NCI-H82 (cell line): ENCODE results near the gene CCDC17.
"Not testable (repeated sequence)": the region's sequence is repeated elsewhere in the genome, so short reads cannot be mapped to it uniquely, and the experiment has no call there.

Experiments used
- DNase-seq: peaks from one replicate; lab custom pipeline; 2025; lab: John Stamatoyannopoulos, UW

The CCDC17 gene

GRCh38 chr1:45621895-45622523 is 1.8 kb downstream of the CCDC17 start:
- no peak for DNase-seq

GRCh38 chr1:45621501-45621836 is 2.4 kb downstream of the CCDC17 start:
- no peak for DNase-seq

GRCh38 chr1:45620588-45621500 is 3.0 kb downstream of the CCDC17 start:
- DNase-seq, result no peak

GRCh38 chr1:45619149-45619921 is 4.5 kb downstream of the CCDC17 start:
- peak; percentile 39 for DNase-seq

GRCh38 chr1:45617618-45618017 is 6.2 kb downstream of the CCDC17 start:
- DNase-seq, result no peak

DNA sequence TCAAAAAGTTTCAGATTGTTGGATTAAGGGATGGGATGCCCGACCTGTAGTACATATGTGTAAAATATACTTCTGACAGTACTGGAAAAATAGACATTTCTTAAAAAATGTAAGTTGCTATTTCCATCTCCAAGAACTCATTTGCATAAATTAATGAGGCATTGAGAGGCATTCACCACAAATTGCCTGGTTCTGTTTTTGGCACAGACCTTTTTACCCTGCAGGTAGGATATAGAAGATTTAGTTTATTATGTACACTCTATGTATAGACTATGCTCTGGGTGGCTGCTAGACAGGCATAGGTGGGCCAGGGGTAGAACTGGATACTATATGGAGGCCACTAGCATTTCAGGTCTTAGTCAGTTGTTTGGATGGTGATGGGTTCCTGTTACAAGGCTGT is 8.0 kb downstream of the CCDC17 start:
- DNase-seq, result no peak

DNA sequence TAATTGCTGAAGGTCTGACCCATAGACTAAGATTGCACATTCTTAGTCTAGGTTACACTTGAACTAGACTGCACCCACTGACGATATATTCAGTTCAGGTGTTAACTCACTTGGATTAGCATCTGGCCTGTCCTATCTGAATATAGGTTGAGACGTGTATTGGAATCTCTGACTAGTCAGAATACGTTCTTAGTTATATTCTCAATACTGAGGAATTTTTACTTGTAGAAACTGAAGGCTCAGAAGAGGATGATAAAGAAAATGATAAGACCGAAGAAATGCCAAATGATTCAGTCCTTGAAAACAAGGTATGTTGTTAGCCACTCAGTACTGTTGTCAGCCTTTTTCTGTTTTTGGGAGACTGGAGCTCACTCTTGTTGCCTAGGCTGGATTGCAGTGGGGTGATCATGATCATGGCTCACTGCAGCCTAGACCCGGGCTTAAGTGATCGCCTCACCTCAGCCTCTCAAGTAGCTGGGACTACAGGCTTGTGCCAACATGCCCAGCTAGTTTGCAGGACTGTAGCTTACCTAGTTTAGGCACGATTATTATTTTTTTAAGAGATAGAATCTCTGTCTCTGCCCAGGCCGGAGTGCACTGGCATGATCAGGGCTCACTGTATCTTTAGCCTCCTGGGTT is 10.8 kb downstream of the CCDC17 start:
- DNase-seq, result no peak

GRCh38 chr1:45610589-45611226 is 13.1 kb downstream of the CCDC17 start:
- DNase-seq, result no peak

DNA sequence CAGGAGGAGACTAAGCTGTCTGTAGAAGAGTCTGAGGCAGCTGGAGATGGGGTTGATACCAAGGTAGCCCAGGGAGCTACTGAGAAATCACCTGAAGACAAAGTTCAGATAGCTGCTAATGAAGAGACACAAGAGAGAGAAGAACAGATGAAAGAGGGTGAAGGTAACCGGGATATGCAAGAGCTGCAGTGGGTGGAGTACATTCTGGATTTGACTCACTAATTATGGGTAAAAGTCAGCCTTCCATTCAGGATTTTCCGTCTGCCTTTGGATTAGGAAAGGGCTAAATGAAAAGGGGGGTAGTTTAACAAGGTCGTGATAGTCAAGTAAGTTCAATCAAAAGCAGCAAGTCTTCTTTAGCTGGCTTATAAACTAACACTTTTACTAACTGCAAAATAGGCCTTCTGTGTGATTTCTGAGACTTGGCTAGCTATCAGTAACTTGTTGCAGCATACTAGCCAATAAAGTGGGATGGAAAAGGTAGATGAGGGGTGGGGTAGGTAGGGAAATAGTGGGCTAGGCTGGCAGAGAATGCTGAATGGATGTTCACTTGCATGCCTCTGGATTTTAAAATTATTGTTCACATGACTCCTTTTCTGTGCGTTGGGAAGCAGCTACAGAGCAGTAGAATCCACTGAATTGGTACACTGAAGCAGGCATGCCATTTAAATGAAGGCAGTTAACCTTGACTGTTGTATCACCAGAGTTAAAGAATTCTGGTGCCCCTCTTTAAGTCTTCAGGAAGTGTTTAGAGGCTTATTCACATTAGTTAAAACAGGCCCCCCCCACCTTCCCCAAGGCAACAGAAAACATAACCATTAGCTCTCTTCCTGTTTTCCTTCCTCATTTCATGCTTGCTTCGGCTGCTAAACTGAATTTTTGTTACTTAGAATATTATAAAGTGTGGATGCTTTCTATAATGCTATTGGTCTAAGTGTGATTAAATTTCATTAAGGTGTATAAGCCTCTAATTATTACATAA is 15.4 kb downstream of the CCDC17 start:
- DNase-seq, result no peak

GRCh38 chr1:45607404-45608074 is 16.3 kb downstream of the CCDC17 start:
- no peak for DNase-seq

- no peak for DNase-seq
Measured at GRCh38 chr1:45604239-45604638, 19.6 kb downstream of the CCDC17 start.

- not testable (repeated sequence) for DNase-seq
Measured at GRCh38 chr1:45596765-45597164, 27.1 kb downstream of the CCDC17 start.

- DNase-seq, result no peak
Measured at GRCh38 chr1:45594412-45594811, 29.4 kb downstream of the CCDC17 start.

- DNase-seq, result no peak
Measured at GRCh38 chr1:45589861-45590260, 34.0 kb downstream of the CCDC17 start.

DNA sequence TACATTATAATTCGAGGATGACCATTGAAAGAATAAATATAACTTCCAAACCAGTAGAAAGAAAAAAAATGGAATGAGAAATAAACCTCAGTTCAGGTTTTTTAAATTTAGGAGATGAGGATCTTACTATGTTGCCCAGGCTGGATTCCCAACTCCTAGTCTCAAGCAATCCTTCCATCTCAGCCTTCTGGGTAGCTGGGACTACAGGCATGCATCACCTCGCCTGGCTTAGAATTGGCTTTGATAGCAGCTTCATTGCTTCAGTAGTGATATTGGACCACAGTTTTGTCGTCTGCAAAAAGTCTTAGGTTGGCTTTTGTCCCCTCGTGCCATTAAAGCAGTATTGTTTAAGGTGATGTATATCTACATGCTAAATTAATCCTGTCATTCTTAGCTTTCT is 37.1 kb downstream of the CCDC17 start:
- DNase-seq, result no peak

- peak; percentile 13 for DNase-seq
Measured at GRCh38 chr1:45585496-45586075, 38.3 kb downstream of the CCDC17 start.

DNA sequence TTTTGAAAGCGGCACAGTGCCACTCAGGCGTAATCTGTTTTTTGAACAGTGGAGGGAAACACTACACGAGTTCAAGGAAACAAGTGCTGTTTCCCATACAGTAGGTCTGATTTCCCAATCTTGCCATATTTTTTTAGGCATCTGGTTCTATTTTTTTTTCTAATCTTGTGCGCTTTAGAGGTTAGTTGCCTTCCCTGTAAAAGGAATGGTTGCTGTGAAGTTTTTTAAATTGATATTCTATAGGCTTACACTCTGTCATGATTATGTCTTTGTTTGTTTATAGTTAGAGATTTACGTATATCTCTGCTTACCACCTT is 38.8 kb downstream of the CCDC17 start:
- no peak for DNase-seq

DNA sequence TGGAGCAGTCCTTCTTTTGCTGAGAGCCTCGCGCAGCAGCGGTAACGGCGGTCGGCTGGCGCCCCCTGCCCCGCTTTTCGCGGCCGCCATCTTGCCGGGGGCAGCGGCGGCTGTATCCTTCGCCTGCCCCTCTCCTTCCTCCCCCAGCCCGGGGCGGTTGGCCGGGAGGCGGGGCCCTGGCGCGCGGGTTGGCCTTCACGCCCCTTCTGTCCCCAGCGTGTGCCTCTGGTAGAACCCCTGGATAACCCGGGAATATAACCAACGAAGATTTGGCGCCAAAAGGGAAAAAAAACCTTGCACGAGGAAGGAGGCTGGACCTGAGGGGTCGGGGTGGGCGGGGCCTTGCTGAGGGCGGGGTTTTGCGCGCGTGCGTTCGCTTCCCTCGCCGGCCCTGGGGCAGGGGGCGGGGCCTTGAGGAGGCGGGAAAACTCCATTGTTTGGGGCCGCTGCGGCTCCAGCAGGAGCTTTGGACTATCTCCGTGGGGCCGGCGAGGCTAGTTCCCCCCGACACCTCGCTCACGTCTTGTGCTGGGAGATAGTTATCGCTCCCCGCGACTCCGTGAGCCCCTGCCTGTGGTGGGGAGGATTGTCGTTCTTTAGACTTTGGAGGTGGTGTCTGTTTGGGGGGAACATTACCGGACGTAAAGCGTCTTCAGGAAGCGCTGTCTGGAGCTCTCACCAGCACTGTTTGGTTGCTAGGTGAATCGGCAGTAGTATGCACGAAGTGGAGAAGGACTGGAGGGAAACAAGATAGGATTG is 39.3 kb downstream of the CCDC17 start:
- peak; percentile 97 for DNase-seq
